Suprapubic skin (tissue), 3 donors: ENCODE measurements around the gene SORCS1.

ENCODE experiments used
- POLR2A ChIP-seq, 2 donors: fragments of 450-650 bp; IDR thresholded peaks; one replicate each; pipeline ENCODE4 v1.6.1; 2017; ENCODE audit warnings: antibody characterized with exemption in 2 of 2, mild to moderate bottlenecking in 2 of 2, moderate library complexity in 2 of 2
- TF ChIP-seq, protein P1 (sequence below), 2 donors: fragments of 200-600 bp in 1 of 2; fragments of 450-650 bp in 1 of 2; sonication (generic) in 1 of 2; IDR thresholded peaks; one replicate each; pipeline ENCODE4 v1.5.1; 2016 to 2019; ENCODE audit warnings: antibody characterized with exemption in 2 of 2, mild to moderate bottlenecking in 1 of 2, moderate library complexity in 1 of 2

- no peak for TF ChIP-seq POLR2A (IDR thresholded peaks at IDR 0.05)
- TF ChIP-seq, protein P1, sequence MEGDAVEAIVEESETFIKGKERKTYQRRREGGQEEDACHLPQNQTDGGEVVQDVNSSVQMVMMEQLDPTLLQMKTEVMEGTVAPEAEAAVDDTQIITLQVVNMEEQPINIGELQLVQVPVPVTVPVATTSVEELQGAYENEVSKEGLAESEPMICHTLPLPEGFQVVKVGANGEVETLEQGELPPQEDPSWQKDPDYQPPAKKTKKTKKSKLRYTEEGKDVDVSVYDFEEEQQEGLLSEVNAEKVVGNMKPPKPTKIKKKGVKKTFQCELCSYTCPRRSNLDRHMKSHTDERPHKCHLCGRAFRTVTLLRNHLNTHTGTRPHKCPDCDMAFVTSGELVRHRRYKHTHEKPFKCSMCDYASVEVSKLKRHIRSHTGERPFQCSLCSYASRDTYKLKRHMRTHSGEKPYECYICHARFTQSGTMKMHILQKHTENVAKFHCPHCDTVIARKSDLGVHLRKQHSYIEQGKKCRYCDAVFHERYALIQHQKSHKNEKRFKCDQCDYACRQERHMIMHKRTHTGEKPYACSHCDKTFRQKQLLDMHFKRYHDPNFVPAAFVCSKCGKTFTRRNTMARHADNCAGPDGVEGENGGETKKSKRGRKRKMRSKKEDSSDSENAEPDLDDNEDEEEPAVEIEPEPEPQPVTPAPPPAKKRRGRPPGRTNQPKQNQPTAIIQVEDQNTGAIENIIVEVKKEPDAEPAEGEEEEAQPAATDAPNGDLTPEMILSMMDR (IDR thresholded peaks at IDR 0.05): no peak
These were observed 41.8 kb downstream of the SORCS1 start for GRCh38 chr10:107122703-107123102.
